ENCODE results near the gene DIPK1A. TPM values are rescaled to one million over a fixed set of nuclear protein-coding genes. Genes with fewer than 3 reads are reported as not detected.

DIPK1A gene
- total RNA-seq, 3 donors from 2014 or later = 12.1 to 14.7 (median 14.4) TPM

DNA sequence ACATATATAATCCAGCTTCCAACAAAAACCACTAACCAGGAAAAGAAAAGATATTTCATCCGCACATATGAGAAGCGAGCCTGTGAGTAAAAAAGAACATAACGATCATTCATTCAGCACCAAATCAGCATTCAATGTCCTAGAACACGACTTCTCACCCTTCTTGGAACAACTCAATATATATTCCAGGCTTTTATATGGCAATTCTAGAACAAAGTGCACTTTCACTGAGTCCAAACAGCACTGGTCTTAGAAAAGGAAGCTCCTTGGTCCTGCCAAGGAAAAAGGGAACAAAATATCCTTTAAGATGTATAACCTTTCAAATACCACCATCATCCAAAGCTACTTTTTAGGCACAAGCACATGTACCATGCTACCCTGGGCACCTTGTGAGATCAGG is 84.9 kb downstream of the DIPK1A start:
- intact Hi-C loops (cut with DNase I; ENCODE audit: low total_unique reads) = no loop called here

DNA sequence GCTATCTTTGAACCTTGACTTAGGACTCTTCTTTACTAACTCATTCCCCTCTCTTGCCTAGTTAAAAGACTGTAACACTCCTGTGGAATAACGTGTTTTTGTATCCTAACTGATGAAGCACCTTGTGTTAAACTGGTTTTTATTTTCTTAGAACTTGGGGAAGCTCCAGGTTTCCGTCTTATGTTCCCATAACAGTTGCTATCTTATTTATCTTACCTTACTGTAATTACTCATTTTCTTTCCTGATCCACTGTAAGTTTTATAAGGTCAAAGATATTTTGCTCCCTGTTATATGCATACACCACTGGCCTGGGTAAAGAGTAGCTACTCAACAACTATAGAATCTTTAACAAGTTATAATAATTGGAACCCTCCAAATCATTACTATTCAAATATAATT is 86.3 kb downstream of the DIPK1A start:
- Histone ChIP-seq H3K27me3 (no peaks in the 10 kb centered on the region), H3K9me3 (no peaks in the 10 kb centered on the region), H3K4me3 (no peak overlapping the region), H3K4me1 (no peaks in the 10 kb centered on the region), H3K36me3 (no peaks in the 10 kb centered on the region), H3K27ac (no peak overlapping the region)
- no peak for DNase-seq (ENCODE audit: low spot score in 2 of 2)
- TF ChIP-seq POLR2AphosphoS5 (IDR thresholded peaks at IDR 0.05) (no peak), POLR2A (IDR thresholded peaks at IDR 0.05) (no peak)
- TF ChIP-seq, protein P1, sequence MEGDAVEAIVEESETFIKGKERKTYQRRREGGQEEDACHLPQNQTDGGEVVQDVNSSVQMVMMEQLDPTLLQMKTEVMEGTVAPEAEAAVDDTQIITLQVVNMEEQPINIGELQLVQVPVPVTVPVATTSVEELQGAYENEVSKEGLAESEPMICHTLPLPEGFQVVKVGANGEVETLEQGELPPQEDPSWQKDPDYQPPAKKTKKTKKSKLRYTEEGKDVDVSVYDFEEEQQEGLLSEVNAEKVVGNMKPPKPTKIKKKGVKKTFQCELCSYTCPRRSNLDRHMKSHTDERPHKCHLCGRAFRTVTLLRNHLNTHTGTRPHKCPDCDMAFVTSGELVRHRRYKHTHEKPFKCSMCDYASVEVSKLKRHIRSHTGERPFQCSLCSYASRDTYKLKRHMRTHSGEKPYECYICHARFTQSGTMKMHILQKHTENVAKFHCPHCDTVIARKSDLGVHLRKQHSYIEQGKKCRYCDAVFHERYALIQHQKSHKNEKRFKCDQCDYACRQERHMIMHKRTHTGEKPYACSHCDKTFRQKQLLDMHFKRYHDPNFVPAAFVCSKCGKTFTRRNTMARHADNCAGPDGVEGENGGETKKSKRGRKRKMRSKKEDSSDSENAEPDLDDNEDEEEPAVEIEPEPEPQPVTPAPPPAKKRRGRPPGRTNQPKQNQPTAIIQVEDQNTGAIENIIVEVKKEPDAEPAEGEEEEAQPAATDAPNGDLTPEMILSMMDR (IDR thresholded peaks at IDR 0.05) = no peak
- intact Hi-C loops (cut with DNase I; ENCODE audit: low total_unique reads) = no loop called here

More for the DNA sequence above, 84.9 kb downstream of the DIPK1A start:
- no peaks in the 10 kb centered on the region for H3K9me3 ChIP-seq
- DNase-seq (ENCODE audit: low spot score in 2 of 2) = no peak
- no peak overlapping the region for H3K27ac ChIP-seq
- TF ChIP-seq POLR2A (IDR thresholded peaks at IDR 0.05) (no peak), POLR2AphosphoS5 (IDR thresholded peaks at IDR 0.05) (no peak)
- no peaks in the 10 kb centered on the region for H3K4me1 ChIP-seq
- H3K4me3 ChIP-seq = no peak overlapping the region
- no peaks in the 10 kb centered on the region for H3K27me3 ChIP-seq
- no peaks in the 10 kb centered on the region for H3K36me3 ChIP-seq

DNA sequence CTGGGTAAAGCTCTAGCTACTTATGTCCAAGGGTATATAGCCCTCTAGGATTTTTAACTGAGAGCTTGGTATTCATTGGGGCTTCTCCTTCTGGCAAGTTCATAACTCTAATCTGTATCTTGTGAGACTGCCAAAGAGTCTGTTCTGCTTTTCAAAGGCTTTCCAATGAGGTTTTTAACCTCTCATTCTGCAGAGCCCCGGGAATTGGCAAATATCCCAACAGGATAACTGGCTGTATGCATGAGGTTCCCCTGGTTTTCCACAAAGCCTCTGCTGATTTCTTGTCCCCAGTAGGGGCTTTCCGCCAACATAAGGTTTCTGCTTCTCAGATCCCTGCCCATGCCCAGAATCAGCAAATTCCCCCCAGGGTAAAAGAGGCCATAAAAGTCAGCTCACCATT is 88.5 kb downstream of the DIPK1A start:
- no peak overlapping the region for H3K27ac ChIP-seq
- no peak overlapping the region for H3K4me3 ChIP-seq
- intact Hi-C loops (cut with DNase I; ENCODE audit: low total_unique reads) = no loop called here
- no peak for TF ChIP-seq POLR2A (IDR thresholded peaks at IDR 0.05)
- TF ChIP-seq POLR2AphosphoS5 (IDR thresholded peaks at IDR 0.05) = no peak
- TF ChIP-seq, protein P1 (IDR thresholded peaks at IDR 0.05) = no peak
- H3K4me1 ChIP-seq = no peaks in the 10 kb centered on the region
- H3K36me3 ChIP-seq = no peaks in the 10 kb centered on the region
- H3K27me3 ChIP-seq = no peaks in the 10 kb centered on the region
- no peaks in the 10 kb centered on the region for H3K9me3 ChIP-seq
- DNase-seq (ENCODE audit: low spot score in 2 of 2) = no peak

DNA sequence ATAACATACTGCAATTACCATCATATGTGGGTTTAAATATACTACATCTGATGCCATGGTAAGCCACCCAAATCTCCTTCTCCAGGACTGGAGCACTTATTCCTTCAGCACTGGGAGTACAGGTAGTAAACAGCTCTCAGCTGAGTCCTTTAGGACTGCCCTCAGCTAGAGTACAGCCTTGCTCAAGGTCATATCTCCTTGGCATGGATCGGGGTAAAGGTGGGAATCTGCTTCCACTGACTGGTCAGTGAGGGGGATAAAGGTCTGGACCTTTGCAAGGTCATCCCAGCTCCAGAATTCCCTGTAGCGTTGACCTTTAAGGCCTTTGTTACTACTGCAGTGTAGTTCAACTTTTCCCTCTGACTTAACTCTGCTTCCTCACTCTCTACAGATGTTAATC is 90.7 kb downstream of the DIPK1A start:
- Histone ChIP-seq H3K27ac (no peak overlapping the region), H3K27me3 (no peaks in the 10 kb centered on the region), H3K36me3 (no peaks in the 10 kb centered on the region), H3K9me3 (no peaks in the 10 kb centered on the region), H3K4me1 (no peaks in the 10 kb centered on the region), H3K4me3 (no peak overlapping the region)
- intact Hi-C loops (cut with DNase I; ENCODE audit: low total_unique reads) = no loop called here
- DNase-seq (ENCODE audit: low spot score in 2 of 2) = no peak
- TF ChIP-seq, protein P1 (IDR thresholded peaks at IDR 0.05) = no peak
- no peak for TF ChIP-seq POLR2A (IDR thresholded peaks at IDR 0.05)
- no peak for TF ChIP-seq POLR2AphosphoS5 (IDR thresholded peaks at IDR 0.05)

DNA sequence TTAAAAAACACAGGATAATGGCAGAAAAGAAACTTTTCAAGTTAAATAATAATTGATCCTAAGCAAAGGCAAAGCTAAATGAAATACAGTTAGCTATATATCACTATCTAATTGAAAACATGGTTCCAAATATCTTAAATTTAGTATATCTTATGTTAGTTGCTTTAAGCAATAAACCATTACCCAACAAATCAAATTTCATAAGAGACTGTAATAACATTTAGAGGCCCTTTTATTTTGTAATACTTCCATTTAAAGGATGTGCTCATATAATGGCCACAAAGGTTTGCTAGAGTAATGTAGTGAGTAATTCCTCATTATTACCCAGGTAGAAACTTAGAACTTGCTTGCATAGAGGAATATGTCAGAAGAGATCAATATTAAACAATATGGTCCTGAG is 97.1 kb downstream of the DIPK1A start:
- no peak for TF ChIP-seq POLR2A (IDR thresholded peaks at IDR 0.05)
- no peak for TF ChIP-seq POLR2AphosphoS5 (IDR thresholded peaks at IDR 0.05)
- TF ChIP-seq, protein P1 (IDR thresholded peaks at IDR 0.05) = no peak
- intact Hi-C loops (cut with DNase I; ENCODE audit: low total_unique reads) = loop anchor here (10.0 kb wide), 1 partner anchor 131 kb away; no protein-coding TSS in a partner anchor
- no peaks in the 10 kb centered on the region for H3K27me3 ChIP-seq
- no peaks in the 10 kb centered on the region for H3K9me3 ChIP-seq
- no peak overlapping the region for H3K27ac ChIP-seq
- H3K4me1 ChIP-seq = no peaks in the 10 kb centered on the region
- no peak overlapping the region for H3K4me3 ChIP-seq
- H3K36me3 ChIP-seq = no peaks in the 10 kb centered on the region
- no peak for DNase-seq (ENCODE audit: low spot score in 2 of 2)

DNA sequence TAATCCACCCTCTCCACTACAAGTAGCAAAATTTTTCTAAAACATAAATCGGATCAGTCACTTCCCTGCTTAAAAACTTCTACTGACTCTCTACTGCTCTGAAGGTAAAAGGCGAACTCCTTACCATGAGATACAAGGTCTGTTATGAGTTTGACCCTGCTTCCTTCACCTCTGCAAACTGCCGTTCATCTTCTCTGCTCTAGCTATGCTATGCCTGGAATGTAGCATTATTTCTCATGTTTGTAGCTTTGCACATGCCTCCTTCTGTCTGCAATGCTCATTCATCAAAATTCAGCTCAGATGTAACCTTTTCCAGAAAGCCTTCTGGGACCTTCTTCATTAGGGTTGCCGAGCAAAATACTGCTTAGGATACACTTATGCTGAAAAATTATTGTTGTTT is 98.7 kb downstream of the DIPK1A start:
- H3K4me1 ChIP-seq = no peaks in the 10 kb centered on the region
- no peaks in the 10 kb centered on the region for H3K27me3 ChIP-seq
- no peaks in the 10 kb centered on the region for H3K9me3 ChIP-seq
- DNase-seq (ENCODE audit: low spot score in 2 of 2) = no peak
- intact Hi-C loops (cut with DNase I; ENCODE audit: low total_unique reads) = loop anchor here (10.0 kb wide), 1 partner anchor 132 kb away; no protein-coding TSS in a partner anchor
- no peaks in the 10 kb centered on the region for H3K36me3 ChIP-seq
- H3K4me3 ChIP-seq = no peak overlapping the region
- TF ChIP-seq POLR2A (IDR thresholded peaks at IDR 0.05) (no peak), POLR2AphosphoS5 (IDR thresholded peaks at IDR 0.05) (no peak)
- TF ChIP-seq, protein P1 (IDR thresholded peaks at IDR 0.05) = no peak
- no peak overlapping the region for H3K27ac ChIP-seq

All from breast epithelium (tissue), 4 donors.